AG20443 (cell line): ENCODE data around the gene SPACA9.
A peak's percentile ranks its signal among the peaks of the same experiment; 100 is the strongest.

Experiments
- DNase-seq: peaks from one replicate; pipeline ENCODE4 v3.0.0; 2012; ENCODE audit warnings: low spot score, mixed read lengths

The SPACA9 gene

DNA sequence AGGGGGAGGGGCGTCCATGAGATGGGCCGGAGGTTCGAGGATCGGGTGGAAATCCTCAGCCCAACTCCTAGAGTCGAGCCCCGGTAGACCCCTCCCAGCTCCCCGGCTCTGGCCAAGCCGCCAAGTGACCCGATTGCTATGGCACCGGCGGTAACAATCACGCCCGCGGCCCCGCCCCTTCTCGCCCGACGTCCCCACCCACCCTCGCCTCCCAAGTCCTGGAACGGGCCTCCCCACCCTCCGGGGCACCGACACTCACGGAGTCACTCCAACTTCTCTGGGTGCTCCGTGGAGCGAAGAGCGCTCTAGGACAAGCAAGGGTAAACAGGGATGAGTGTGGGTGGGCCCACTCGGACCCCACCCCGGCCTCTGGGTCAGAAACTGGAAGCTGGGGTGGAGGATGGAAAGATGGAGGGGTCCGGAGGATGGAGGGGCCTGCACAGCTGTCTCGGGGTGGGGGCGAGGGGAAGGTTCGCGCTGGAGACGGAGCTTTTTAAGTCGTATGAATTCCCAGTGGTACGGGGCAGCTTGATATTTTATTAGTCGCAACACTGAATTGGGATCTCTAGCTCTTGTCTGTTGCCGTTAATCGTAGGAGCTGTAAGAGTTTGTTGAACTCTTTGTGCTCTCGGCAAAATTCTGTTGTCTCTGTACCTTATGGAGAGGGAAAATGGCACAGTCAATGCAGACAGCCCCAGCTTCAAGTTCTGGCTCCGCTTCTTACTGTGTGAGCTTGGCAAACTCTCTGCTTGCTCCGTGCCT lies at the start of gene SPACA9:
SPACA9 (plus strand) TSS at position 204 of the 762 bp plus-strand sequence. CDS start 5,050 bp downstream, outside the sequence.
- DNase-seq = peak; percentile 94

DNA sequence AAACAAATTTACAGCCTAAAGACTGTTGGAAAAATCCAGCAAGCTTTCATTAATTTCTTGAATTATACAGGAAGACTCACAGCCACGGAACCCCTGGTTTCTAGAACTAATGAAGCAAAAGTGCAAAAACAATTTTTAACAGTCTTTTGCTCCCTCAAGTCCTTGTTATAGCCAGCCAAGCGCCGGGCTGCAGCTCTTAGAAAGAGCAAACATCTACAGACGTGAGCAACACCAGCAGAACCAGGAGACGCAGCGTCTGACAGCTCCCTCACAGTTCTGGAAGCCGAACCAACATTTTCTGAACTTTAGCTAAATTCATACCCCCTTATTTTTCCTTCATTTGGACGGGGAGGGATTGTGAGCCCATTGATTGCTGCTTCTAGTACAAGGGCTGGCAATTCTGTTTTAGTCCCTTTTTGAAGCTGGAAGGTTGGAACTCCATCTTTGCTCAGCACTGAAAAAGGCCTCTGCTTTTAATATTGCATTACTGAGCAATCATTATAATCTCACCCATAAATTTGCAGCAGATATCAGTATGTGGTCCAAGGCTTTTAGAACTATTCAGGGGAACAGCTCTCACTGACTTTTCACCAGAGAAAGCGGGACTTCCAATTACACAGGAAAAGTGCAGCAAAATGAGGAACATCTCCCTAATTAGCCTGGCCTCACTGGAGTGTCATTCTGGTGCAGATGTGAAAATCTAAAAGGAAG lies 46.4 kb upstream of the SPACA9 start:
- DNase-seq = no peak

DNA sequence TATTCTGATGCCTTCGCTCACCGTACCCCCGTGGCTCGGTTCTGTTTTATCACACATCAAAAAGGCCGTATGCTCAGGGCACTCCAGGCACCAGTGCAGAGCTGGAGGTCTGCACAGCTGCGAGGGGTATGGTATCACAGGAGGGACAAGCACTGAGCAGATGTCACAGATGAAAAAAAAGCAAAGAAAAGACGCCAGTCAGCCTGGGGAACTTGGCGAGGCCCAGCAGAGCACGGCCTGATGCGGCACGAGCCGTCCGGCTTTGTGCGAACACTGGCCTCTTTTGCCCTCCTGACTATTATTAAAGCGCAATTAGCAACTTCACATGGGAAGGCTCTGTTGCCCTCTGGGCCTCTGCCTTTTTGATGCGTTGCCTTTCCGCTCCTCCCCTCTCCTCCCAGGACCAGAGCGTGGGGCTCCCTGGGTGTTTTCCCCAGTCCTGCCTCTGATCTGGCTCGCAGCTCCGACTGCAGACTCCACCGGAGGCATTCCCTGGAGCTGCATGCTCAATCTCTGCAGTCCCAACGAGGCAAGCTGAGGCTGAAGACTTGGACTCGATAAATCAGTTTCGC lies 45.1 kb upstream of the SPACA9 start:
- no peak for DNase-seq

DNA sequence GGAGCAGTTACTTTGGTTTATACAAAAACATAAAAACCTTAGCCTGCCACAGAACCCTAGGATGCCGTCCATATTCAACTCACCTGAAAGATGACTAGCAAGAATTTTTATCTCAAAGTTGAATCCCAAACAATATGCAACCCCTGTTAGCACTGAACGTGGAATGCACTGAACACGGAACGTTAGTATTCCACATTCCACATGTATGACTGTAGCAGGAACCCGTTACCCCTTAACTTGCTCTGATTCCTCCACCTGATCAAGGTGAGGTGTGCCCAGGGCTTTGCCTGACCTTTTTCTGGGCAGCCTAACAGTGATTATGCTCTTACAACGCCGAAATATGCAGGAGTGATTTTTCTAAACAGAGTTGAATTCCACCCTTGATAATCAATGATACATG lies 44.4 kb upstream of the SPACA9 start:
- no peak for DNase-seq

DNA sequence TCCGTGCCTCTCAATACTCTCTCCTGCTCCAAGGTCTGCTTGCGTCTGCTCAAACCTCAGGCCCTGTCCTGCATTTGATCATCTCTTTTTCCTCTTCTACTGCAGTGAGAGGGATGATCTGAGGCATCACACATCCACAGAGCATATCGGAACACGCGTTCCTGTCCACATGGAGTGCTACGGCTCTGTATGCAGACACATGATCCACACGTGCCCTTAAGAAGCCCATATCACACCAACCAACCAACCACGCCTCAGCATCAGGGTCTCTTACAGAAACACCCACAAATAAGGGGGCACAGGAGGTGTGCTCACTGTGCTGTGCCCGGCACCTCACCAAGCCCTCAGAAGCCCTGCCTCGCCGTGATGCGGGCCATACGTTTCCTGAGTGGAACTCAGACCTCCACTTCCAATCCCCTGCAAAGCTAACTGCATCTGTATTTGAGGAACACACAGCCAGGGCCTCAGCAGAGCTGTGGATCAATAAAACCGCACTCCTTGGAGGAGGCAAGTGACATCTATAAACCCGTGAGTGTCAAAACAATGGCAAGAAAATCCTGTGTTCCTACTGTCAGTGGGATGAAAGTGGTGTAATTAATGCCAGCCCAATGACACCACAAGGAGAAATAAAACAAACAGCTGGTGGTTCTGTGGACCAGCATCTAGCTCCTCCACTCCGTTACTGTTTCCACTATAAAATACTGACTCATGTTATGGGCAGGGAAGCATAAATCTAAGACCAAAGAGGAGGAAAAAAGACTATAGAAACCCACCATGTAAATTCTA lies 41.0 kb upstream of the SPACA9 start:
- DNase-seq = no peak

DNA sequence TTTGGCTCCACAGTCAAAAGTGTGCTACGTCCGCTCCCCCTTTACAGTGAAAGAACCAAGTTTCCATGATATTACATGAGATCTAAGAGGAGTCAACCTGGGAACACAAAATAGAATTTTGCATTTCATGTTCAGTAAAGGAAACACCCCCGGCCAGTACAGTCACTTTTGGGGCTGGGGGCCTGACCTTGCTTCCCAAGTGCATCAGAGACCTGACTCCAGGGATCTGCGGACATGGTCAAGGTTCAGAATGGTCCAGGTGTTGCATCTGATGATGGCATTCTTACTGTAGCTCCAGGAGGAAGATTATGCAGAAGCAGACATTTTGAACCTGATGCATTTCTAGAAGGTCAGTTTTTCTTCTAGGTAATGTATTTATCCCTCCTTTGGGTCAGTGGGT lies 40.4 kb upstream of the SPACA9 start:
- no peak for DNase-seq

DNA sequence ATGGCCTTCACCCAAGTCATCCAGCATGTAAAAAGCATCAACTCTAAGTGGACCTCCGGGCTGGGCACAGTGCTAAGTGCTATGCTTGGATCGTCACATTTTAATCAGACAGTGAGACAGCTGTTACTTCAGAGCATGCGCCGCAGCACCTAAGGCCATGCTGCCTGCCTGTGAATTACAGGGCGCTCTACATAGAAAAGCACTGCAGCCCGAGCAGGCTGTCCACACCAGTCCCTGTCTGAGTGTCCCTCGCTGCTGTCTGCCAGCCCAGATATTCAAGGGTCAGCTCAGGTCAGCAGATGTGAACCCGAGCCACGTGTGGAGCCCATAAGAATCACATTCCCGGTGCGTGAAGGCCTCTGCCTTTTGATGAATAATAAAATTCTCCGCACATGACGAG lies 37.7 kb upstream of the SPACA9 start:
- DNase-seq = no peak

DNA sequence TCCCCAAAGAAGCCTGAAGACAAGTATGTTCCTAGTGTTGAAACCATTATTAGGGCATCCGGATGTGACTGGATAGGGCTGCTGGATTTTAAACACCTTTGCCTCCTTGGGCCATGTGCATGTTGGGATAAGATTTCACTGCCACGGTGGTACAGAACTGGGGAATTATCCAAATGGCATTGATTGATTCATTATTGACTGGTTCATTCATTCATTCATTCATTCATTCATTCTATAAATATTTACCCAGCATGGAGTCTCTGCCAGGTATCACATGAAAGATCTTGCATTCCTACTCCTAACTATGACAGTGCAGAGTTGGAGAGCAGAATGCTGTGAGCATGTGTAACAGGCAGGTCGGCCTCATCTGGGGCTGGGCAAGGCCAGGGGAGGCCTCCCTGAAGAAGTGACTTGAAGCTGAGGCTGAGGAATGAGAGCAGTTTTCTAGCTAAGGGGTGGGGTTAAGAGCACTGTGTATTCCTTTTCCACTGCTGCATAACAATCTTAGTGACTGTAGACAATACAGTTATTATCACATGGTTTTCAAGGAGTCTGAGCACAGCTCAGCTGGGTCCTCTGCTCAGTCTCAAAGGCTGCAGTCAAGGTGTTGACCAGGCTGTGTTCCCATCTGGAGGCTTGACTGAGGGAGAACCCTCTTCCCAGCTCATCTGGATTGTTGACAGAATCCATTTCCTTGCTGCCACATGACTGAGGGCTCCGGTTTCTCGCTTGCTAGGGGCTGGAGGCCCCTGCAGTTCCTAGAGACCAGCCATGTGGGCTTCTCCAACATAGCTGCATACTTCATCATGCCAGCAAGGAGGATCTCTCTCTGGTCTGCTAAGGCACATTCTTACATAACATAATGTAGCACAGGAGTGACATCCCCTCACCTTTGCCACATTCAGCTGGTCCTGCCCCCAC lies 36.3 kb upstream of the SPACA9 start:
- no peak for DNase-seq

DNA sequence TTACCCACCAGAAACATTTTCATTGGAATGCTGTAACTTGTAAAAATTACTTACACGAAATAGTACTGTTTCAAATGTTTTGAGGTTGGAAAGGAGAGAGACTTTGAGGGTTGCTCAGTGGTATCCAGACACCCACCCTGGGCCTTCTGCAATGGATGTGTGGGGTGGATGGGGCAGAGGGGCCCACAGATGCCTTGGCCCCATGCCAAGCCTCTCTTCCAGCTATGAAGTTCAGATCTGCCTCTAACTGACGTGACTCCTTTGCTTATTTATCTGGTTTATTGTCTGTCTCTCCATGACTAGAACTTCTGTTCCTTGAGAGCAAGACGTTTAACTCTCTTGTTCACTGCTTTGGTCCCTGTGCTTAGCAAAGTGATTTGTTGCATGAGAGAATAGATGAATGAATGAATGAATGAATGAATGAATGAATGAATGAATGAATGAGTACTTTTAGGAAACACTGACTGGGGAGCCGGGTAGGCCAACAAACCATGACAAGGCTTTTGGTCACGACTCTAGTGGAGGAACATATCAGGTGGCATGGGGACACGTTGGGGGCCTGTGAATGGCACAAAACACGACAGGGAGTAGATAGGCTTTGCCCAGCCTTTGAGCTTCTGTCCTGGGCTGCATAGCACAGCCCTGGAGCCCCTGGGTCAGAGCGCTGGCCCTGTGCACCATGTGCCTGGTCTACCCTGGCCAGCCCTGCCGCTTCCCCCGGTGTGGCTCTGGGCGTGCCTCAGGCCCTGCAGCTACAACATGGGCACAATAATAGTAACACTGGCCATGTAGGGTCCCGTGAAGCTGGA lies 32.4 kb upstream of the SPACA9 start:
- no peak for DNase-seq

DNA sequence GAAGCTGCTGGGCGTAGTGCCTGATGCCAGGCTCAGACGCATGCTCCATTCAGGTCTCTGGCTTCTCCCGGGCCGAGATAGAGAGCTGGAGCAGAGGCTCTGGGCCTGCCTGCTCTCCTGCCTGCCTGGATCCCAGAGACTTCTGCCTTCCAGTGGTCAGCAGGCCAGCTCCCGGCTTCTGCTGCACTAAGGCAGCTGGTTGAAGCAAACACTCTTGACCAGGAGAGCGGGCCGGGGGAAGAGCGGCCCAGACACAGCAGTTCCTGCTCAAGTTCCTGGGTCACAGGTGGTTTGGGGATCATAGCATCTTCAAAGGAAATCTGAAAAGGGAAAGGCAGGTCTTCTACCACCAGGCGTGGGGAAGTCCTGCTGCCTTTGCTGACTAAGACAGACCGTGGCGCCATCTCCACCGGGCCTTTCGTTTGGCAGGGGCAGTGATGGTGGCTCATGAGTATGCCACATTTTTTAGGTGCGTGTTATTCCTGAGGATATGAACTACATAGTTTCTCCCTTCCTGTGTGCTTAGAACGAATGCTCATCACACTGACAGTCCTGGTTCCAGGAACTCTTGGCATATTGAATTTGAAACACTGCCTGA lies 31.7 kb upstream of the SPACA9 start:
- no peak for DNase-seq

DNA sequence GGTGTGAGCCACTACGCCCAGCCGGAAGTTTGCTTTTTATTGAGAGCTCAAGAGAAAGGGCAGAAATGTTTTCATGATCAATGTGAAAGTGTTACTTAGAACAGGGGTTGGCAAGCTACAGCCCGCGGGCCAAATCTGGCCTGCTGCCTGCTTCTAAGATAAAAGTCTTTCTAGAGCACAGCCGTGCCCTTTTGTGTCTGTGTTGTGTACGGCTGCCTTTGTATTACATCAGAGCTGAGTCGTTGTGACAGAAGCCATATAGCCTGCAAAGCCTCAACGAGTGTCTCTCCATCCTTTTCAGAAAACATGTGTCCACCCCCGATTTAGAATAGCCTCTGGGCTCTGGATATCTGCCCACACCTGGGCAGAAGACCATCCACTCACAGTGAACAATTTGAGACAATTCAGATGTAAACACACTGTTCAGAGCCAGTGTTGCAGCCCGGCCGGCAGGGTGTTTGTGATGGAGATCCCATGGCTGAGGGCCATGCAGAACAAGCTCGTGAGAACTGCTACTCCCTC lies 29.5 kb upstream of the SPACA9 start:
- DNase-seq = no peak

DNA sequence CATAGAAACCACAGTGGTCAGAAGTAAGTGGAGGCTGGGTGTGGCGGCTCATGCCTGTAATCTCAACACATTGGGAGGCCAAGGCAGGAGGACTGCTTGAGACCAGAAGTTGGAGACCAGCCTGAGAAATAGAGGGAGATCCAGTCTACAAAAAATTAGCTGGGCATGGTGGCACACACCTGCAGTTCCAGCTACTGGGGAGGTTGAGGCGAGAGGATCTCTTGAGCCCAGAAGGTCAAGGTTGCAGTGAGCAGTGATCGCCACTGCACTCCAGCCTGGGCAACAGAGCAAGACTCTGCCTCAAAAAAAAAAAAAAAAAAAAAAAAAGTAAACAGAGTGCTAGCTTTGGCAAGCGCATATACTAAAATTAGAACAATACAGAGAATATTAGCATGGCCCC lies 25.2 kb upstream of the SPACA9 start:
- no peak for DNase-seq

DNA sequence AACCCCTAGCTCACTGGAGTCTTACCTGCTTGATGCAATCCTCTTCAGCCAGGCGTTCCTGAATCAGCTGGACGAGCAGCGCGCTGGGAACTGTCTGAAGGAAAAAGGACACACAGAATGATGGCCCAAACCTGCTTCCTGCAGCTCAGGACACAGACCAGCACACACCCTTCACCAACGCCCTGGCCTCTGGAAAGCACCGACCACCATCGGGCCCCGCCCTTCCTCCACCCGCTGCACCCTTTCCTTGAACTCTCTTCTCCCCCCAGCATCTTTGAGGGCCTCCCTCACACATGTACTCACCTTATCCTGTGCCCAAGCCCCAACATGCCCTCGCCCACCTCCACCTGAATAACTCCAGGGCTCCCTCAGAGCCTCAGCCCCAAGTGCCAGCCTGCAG lies 23.9 kb upstream of the SPACA9 start:
- DNase-seq = no peak

DNA sequence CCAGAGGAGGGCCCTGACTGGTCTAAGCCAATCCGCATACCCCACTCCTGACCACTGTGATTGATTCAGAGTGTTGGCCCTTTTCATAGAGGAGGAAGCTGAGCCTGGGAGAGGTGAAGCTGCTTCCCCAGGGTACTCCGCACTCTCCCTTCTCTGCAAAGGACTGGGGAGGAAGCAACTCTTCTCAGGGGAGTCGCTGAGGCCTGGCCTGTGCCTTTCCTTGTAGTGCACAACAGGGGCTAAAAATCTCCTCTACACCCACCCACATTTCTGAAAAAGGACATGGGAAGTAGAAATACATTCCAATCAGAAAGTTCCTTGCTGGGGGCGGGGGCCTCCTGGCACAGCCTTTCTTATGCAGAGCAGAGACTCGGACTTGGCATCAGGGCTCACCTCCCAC lies 22.8 kb upstream of the SPACA9 start:
- DNase-seq = no peak

DNA sequence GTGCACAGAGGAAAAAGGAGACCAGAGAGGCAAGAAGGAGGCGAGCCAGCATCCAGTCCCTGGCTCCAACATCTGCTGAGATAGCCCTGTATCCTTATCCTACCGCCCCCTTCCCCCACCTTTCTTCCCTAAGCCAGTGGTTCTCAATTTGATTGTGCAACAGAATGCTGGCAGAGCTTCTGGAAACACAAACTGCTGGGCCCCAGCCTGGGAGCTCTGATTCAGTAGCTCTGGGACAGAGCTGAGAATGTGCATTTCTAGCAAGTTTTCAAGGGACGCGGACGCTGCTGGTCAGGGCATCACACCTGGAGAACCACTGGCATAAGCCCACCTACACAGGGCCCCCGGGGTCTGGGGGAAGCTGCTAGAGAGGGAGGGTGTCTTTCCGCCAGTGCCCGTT lies 21.7 kb upstream of the SPACA9 start:
- DNase-seq = peak; percentile 83

DNA sequence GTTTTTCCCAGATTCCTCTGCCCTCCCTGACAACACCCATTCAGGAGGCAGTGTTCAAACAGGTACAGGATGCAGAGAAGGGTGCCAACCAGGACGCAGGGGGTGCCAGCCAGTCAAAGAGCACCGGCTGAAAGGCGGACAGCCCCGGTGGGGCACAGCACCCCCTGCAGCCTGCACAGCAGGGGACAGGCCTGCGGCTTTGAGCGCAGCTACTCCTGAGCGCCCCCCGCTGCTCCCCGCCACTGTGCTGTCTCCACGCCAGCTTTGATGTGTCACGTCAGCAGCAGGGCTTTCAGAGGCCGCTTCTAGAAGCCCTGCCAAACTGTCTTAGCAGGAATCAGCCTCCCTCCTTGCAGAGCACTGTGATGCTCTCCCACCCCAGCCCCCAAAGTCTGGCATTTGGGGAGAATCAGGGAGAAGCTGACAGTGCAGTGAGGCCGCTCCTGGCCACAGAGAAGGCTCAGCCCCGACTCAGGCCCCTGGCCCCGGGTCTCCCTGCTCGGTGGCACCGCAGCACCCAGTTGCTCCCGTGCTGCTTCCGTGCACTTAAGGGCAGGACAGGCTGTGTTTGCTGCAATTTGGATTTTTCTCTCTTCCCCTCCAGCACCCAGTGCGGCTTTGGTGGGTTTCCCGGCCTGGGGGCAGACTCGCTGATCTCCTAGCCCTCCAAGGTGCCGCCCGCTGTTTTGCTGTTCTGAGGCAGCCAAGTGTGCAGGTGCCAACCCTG lies 20.9 kb upstream of the SPACA9 start:
- peak; percentile 53 for DNase-seq

DNA sequence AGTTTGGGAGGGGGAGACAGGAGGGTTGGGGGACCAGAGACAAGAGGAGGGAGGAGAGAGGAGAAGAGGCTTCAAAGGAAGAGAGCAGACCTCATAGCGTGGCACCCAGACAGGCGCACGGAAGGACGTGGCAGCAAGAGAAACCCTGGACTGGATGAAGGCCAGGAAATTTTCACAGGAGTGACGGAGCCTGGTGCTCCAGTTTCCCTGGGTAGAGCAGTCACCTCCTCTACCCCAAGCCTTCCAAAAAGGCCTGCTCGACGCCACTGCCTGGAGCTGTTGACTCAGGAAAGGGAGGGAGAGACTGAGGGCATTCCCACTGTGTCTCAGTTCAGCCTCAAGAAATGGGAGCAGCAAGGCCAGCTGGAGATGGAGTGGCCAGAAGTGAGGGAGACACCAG lies 19.9 kb upstream of the SPACA9 start:
- DNase-seq = no peak

DNA sequence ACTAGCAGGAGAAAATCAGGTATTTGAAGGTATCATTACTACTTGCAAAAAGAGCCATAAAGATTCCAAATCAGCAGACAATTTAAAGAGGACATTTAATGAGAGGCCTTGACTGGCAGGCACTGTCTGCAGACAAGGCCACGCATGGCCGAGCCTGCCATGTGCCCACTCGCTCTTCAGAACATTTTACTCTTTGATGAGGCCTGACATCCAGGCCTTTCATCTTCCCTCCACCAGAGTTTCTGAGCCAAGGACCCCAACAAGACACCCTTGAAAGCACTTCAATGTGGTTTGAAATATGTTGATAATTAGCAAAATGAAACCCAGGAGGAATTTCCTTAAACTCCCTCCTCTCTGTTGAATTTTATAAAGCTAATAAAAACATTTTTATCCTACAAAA lies 17.0 kb upstream of the SPACA9 start:
- no peak for DNase-seq

DNA sequence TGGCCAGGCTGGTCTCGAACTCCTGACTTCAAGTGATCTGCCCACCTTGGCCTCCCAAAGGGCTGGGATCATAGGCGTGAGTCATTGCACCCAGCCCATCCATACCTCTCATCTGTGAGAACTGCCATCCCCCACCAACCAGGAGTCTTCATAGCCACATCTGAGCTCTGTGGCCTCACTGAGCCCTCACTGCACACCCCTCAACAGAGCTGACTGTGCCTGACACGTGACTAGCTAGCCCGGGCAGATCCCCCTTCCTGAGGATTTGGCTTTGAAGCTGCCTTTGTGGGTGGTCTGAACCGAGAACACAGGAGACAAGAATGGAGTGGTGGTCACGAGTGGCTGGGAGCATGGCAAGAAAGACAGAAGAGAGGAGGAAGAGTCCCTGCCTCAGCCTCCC lies 16.2 kb upstream of the SPACA9 start:
- DNase-seq = no peak
